GM12892 (cell line): ENCODE measurements around the gene KCNT2.

Experiments
- POLR2A ChIP-seq: IDR thresholded peaks from 2 replicates; pipeline ENCODE4 v1.6.1; 2011; ENCODE audit warnings: low read depth, low read length, control low read depth
- TAF1 ChIP-seq: IDR thresholded peaks from 2 replicates; pipeline ENCODE4 v1.6.1; 2011; ENCODE audit warnings: low read depth, mild to moderate bottlenecking, control low read depth, low read length, borderline replicate concordance

DNA sequence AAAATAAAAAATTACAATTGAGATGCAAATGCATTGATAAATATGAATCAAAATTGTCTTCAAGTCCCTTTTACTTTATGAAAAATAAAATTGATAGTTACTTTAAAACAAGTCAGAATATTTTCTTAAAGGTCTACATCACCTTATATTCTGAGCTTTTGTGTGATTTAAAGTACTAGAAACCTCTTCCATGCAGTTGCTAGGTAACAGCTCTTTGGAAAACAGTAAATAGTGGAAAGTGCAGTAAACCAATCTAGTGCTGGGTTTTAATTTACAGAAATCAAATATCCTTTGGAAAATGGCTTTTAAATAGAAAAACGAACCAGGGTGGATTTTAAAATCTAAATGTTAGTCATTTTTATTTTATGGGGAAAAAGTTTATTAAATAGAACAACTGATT, 227.9 kb downstream of the KCNT2 start:
- TF ChIP-seq POLR2A = no peak
- no peak for TF ChIP-seq TAF1
